ENCODE results near the gene PHIP.
"Not testable (repeated sequence)": the region's sequence is repeated elsewhere in the genome, so short reads cannot be mapped to it uniquely, and the experiment has no call there.

GRCh38 chr6:78921168-78921567 lies 156.9 kb downstream of the PHIP start:
- not testable (repeated sequence) for TF ChIP-seq CTCF, POLR2A (IDR thresholded peaks at IDR 0.05)

Data from Peyer's patch (tissue), 4 donors.